ENCODE data around the gene SF3B5.
"Not testable (repeated sequence)": the region's sequence is repeated elsewhere in the genome, so short reads cannot be mapped to it uniquely, and the experiment has no call there.

Gene SF3B5

DNA sequence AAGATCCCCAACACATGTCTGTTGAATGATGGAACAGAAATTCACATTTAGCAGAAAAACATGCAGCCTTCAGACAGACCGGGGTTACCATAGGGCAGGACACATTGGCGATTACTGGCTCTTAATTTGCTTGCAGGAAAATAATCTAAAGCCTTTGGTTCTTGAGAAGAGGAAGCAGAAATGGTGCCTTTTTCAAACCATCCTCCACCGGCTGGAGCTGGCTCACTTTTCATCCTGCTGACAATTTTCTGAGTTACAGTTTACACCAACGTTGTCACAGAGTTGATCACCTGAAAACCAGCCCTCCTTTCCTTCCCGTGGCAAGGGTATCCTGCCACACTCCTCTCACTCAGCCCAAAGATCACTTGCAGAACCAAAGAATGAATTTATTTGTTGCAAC, 32.6 kb downstream of the SF3B5 start:
- no peak for DNase-seq

DNA sequence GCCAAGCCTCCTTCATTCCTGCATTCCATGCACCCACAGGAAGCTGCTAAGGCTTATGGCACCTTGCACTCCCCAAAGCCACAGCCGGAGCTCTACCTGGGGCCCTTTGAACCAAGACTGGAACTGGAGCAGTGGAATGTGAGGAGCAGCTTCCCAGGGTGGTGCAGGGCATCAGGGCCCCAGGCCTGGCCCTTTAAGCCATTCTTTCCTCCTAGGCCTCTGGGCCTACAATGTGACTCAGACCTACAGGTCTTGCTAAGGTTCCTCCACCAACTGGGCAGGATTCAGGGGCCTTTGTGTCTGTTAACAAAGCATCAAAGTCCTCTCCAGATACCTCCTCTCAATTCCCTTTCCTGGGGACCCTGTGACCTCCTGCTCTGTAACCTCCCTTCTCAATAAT, 36.2 kb downstream of the SF3B5 start:
- no peak for DNase-seq

DNA sequence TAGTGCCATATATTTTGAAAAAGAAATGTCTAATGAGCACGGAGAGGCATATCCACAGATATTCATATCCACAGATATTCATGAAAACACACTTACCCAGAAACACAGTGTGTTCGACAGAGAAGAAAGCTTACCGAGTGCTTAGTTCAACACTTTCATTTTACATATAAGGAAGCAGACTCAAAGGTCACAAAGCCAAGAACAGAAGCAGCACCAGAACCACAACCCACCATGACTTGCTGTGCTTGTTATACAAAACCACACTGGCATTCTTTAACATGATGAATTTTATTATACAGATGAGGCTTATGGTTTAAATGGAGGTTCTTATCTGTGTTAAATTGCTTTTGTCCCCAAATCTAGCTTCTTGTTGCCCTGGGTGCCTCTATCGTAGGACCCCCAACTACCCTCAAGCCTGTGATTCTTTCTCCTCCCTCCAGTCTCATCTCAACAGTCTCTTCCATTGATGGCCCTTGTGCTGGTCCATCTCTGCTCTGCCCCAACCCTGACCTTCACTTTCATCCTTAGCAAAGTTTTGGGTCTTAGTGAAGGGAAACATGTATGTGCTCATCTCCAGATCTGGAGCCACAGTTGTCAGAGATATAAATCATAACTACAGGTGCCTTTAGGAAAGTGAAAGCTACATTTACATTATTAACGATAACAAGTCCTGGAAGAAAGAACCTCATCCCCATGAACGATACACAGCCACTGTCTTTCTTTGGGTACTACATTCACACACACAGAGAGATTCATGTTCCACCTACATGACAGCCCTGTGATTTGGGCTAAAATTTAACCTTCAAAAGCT, 40.0 kb downstream of the SF3B5 start:
- peak; percentile 43 for DNase-seq

DNA sequence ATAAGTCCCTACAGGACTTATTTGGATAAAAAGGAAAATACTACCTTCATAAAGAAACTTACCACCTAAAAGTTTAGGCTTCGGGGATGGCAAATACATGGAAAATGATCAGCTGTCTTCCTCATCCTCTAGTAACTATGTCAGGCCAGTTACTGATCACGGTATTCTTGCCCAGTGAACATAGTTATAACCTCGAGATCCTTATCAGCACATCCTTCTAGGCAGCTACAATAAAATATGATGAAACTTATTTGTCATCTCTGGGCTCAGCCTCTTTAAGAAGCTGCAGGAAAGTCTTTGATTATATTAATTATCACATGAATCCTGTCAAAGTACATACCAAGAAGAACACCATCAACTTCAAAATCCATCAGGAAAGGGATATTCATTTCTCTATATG, 41.8 kb downstream of the SF3B5 start:
- DNase-seq, result no peak

DNA sequence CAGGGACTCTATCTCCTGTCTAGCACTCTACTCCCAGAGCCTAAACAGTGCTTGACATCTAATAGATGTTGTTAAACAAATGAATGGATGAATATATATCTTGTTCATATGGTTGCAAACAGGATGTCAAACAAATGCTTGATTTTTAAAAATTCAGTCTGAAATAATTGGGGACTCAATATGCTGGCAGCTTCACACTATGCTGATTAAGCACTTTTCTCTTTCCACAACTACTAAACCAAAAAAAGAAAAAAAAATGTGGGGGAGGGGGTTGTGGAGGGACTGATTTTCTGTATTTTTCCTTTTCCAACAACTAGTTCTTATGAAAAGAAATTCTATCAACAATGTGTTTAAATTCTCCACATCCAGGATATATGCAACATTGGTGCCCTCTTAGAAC, 42.9 kb downstream of the SF3B5 start:
- no peak for DNase-seq

DNA sequence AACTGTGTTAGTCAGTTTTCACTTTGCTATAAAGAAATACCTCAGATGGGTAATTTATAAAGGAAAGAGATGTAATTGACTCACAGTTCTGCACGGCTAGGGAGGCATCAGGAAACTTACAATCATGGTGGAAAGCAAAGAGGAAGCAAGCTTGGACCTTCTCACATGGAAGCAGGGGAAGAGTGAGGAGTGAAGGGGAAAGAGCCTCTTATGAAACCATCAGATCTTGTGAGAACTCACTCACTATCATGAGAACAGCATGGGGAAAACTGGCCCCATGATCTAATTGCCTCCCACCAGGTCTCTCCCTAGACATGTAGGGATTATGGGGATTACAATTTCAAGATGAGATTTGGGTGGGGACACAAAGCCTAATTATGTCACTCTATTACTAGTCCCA, 46.0 kb downstream of the SF3B5 start:
- DNase-seq, result no peak

DNA sequence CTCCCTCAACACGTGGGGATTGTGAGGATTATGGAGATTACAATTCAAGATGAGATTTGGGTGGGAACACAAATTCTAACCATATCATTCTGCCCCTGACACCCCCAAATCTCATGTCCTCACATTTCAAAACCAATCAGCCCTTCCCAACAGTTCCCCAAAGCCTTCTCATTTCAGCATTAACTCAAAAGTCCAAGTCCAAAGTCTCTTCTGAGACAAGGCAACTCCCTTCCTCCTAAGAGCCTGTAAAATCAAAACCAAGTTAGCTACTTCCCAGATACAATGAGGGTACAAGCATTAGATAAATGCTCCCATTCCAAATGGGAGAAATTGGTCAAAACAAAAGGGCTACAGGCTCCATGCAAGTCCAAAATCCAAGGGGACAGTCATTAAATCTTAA, 47.7 kb downstream of the SF3B5 start:
- DNase-seq, result no peak

DNA sequence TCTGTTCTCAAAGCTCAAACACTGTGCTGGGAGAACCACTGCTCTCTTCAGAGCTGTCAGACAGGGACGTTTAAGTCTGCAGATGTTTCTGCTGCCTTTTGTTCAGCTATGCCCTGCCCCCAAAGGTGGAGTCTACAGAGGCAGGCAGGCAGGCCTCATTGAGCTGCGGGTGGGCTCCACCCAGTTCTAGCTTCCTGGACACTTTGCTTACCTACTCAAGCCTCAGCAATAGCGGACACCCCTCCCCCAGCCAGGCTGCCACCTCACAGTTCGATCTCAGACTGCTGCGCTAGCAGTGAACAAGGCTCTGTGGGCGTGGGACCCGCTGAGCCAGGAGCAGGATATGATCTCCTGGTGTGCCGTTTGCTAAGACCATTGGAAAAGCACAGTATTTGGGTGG, 48.7 kb downstream of the SF3B5 start:
- DNase-seq, result not testable (repeated sequence)

DNA sequence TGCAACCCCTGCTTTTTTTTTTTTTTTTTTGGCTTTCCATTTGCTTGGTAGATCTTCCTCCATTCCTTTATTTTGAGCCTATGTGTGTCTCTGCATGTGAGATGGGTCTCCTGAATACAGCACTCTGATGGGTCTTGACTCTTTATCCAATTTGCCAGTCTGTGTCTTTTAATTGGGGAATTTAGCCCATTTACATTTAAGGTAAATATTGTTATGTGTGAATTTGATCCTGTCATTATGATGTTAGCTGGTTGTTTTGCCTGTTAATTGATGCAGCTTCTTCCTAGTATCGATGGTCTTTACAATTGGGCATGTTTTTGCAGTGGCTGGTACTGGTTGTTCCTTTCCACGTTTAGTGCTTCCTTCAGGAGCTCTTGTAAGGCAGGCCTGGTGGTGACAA, 50.4 kb downstream of the SF3B5 start:
- not testable (repeated sequence) for DNase-seq

Measured in CD4-positive, alpha-beta T cell treated with Interleukin-15 for 1 hour (primary cell).